AG08395 (cell line): ENCODE results near the gene PTPRH.
"Not testable (repeated sequence)": the region's sequence is repeated elsewhere in the genome, so short reads cannot be mapped to it uniquely, and the experiment has no call there.

Experiments
- DNase-seq: peaks from one replicate; pipeline ENCODE4 v3.0.0; 2012; ENCODE audit warnings: mixed read lengths, low spot score

Gene PTPRH

DNA sequence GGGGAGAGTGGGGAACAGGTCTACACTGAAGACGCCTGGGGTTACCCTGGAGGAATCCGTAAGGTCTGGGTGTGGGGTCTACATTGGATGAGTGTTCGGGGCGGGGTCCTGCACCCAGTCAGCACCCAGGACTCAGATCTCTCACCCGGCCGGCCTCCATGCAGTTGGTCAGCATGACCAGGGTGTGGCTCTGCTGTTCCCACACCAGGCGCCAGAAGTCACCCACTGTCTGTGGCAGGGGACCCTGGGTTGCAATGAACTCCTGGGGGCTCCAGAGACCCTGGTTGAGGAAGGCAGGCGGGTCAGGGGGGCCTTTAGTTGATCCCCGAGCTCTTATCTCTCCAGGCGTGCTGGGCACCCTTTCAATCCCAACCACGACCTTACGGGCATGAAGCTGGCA is 23.2 kb downstream of the PTPRH start:
- DNase-seq, result no peak

DNA sequence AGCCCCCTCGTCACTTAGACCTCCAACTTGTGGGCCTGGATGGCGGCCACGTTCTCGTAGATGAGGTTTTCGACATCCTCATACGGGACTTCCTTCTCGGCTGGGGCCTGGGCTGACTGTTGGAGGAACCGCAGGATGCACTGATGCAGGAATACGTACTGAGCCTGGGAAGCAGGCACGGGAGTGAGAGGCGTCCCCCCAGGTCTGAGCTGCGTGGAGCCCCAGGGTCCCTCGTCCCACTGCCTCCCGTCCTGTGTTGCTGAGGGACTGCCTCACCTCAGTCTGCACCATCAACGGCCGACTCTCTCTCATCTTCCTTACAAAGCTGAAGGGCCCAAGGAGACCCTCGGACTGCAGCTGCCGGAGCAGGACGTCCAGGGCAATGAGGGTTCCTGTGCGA is 27.6 kb downstream of the PTPRH start:
- no peak for DNase-seq

DNA sequence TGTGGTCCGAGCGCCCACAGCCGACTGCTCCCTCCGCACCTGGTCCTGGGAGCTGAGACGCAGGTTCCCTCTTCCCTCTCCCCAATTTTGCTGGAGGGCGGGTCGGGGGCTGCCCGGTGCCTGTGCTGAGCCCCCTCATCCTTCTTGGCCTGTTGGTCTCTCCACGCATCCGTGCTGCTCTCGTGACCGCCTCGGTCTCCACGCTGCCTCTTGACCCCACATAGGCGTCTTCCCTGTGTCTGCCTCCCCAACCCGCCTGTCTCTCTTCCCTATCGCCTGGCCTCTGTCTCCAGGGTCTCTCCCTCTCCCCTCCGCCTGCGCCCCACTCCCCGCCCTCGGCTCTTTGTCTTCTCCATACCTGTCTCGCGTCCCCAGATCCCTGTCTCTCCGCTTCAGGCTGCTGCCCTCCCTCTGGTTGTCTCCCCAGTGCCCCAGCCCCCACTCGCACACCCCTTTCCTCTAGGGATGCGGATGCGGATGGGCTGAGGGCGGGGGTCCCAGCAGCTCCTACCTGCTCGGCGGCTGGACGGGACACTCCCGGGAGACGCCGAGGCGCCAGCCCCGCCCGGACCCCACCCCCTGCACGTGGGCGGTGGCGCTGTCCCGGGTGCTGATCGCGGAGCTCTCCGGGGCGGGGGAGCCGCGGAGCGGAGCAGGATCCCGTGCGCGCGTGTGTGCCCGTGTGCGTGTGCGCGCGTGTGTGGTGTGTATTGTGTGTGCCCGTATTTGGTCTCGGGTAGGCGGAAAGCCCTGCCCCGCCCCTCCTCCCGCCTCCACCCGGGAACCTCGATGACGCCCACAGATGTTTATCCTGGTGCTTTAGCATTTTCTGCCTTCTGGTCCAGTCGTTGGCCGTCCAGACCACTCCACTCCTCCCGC is 29.5 kb downstream of the PTPRH start, which contains the start of gene SYT5:
Gene SYT5, minus strand, starts transcription at position 684 of the 879 bp plus-strand sequence. CDS start 1,248 bp downstream, outside the sequence.
- peak; percentile 66 for DNase-seq

DNA sequence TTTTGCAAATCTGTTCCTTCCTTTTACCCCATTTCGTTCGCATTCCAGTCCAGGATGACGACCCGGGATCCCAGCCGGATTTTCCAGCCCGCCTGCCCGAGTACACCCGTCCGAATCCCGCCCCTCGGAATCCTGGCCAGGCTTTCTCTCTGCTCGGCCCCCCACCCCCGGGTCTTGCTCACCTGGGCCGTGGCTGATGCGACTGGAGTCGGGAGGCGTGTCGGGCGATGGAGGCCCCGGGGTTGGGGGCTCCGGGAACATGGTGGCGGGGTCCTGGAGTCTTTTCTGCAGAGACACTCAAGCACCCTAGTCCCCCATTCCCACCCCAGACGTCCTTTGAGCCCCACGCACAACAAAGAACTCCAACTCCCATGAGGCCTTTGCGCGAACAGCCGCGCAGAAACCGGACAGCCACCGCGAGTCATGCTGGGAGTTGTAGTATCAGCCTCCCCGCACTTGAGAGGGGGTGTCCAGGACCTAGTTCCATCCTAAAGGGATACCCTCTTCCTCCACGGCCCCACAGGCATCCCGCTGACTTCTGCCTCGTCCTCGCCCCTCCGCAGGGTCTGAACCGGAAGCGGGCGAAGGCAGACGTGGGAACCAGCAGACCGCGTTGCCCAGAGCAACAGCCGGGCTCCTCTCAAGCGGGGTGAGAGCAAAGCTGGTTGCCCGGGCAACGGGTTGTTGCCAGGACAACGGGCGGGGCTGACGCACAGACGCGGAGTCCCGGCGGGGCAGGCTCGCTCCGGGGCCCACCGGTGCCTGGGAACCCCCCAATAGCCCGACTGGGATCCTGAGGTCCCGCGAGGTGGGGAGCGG is 30.3 kb downstream of the PTPRH start:
- DNase-seq, result peak; percentile 86

DNA sequence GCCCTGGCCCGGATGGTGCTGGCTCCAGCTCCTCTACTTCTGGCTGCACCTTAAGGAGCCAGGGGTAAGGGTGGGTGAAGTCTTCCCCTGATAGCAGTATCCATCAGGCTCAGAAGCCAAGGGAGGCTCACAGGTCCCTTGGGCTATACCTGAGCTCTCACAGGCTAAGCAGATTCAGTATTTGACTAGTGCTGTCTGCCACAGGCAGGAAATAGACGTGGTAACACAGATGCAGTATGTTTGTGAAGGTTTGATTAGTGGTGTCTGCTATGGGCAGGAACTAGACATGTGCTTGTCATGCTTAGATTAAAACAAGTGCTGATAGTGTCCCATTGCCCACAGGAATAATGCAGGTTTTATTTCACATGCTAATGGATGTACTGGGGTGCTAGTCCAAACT is 33.2 kb downstream of the PTPRH start:
- DNase-seq, result no peak

DNA sequence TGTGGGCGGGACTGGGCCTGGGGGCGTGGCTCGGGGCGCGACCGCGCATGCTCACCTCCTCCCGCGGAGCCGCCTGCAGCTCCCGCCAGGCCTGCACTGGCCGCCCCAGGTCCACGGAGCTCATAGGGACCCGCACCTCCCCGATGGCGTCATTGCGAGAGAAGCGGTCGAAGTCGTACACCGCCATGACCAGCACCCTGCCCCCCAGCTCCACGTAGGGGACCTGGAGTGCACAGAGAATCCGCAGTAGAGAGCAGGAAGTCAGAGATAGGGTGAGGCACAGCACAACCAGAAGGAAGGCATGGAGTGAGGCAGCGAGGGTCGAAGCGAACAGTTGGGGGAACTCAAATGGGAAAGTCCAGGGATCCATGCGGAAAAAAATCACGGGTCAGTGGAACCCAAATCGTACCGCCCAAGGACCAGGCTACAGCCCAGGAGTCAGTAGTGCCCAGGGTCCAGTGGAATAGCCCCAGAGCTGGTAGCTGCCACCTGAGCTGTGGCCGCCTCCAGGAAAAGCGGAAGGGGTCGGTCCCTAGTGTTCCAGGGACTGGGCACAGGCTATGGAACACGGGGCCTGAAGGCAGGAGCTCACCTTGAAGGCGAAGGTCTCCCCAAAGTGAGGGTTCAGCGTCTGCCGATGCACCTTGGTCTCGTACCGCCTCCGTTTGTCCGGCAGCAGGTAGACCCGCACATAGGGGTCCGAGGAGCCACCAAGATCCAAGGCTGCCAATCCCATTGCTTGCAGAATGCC is 34.0 kb downstream of the PTPRH start:
- DNase-seq, result no peak

DNA sequence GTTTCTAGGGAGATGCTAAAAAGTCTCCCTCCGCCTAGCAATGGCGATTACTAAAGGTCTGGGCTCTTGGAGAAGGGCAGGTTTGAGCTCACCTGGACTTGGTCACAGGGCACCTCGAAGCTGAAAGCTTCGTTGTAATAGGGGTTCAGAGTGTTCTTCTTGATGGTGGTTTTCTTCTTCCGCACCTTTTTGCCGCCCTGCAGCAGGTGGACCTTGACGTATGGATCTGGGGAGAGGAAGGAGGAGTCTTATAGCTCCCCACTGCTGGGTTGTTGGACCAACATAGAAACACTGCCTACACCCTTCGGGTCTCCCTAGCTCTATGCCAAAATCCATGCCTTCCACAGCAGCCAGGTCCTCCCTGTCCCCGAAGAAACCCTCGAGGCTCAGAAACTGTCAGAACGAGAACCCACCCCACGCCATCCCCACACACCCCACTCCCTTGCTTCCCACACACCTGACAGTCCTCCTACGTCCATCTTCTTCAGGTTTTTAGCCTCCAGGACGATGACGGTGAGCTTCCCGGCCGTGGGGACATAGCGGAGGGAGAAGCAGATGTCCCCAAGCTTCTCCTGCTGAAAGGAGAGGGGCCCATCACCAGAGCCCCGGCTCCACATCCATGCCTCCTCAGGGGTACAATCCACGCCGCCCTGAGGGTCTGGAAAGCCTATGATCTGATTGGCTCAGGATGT is 34.7 kb downstream of the PTPRH start:
- DNase-seq, result no peak

DNA sequence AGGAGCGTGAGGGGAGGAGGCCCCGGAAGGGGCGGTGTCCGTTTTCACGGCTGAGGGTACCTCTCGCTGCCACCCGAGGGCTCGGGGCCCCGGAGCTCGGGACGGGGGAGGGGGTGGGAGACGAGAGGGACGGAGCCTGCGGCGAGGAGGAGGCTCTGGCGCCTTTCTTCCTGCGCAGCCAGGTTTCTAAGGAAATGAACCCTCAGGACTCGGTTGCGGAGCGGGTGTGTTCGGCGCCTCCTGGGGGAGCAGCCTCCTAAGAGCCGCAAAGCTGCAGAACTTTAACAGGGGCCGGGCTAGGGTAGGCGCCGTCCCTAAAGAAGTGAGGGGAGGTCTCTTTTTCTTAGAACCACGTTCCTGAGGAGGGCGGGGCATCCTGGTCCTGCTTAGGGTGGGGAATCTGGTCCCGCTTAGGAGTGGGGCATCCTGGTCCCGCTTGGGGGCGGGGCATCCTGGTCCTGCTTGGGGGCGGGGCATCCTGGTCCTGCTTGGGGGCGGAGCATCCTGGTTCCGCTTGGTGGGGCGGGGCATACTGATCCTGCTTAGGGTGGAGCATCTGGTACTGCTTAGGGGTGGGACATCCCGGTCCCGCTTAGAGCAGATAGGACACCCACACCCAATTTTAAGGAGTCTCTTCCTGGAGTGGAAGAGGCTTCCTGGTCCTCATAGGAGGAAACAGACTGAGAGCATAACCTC is 35.4 kb downstream of the PTPRH start:
- DNase-seq, result peak; percentile 93

DNA sequence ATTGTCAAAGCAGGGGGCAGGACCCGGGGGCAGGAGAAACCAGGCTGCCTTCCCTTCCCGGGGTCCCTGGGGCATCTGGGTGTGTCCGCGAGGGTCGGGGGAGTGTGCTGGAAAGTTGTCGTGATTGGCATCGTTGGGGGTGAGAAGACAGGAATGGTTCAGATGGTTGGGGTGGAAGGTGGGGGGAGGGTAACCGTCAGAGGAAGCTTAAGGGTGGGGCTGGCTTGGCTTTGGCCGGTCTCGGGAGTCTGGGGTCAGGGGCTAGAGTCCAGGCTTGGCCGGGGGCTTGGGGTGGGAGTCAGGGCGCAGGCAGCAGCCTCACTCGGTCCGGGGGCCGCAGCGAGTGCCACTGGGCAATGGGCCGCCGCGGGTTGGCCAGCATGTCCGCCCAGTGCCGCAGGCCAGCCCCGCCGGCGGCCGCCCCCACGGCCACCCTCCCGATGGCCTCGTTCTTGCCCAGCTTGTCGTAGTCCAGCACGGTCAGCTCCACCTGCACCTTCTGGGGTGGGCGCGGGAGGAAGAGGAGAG is 36.1 kb downstream of the PTPRH start:
- DNase-seq, result no peak

DNA sequence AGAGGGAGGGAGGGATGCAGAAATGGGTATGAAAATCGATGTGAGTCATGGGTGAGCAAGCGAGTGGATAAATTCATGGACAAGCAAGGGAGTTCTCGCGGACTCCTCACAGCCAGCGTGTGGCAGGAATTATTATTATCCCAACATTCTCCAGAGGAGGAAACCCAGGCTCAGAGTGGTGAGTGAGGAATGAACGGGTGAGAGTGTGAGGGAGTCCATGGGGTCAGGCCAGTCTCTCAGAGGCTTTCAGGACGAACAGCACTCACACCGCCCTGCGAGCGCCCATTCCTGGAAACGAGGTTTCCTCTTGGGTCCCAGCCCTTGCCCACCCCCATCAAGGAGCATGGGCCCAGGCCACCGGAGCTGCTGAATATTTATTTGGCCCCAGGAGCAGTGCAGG is 36.6 kb downstream of the PTPRH start:
- DNase-seq, result peak; percentile 76

DNA sequence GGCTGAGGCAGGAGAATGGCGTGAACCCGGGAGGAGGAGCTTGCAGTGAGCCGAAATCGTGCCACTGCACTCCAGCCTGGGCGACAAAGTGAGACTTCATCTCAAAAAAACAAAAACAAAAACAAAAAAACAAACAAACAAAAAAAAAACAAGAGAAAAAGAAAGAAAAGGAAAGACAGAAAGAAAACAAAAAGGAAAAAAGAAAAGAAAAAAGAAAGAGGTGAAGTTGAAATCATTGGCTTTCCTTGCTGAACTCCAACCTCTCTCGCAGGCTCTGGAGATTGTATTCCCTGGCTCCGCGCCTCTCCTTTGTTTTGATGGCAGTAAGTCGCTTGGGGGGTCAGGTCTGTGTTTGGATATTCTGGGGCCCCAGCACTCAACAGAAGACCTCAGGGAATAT is 37.0 kb downstream of the PTPRH start:
- not testable (repeated sequence) for DNase-seq

DNA sequence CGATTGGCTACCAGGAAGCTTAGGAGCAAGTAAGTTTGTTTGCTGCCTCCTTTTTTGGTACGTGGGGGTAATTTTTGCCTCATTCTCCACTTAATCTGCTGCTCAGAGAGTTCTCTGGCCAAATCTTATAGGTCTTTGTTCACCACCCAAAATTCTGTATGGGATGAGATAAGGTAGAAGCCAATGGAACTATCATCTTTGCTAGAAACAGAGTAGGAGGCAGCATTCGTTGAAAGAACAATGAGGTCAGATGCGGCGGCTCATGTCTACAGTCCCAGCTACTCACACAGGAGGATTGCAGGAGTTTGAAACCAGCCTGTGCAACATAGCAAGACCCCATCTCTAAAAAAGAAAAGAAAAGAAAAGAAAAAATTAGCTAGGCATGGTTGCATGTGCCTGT is 37.9 kb downstream of the PTPRH start:
- no peak for DNase-seq

DNA sequence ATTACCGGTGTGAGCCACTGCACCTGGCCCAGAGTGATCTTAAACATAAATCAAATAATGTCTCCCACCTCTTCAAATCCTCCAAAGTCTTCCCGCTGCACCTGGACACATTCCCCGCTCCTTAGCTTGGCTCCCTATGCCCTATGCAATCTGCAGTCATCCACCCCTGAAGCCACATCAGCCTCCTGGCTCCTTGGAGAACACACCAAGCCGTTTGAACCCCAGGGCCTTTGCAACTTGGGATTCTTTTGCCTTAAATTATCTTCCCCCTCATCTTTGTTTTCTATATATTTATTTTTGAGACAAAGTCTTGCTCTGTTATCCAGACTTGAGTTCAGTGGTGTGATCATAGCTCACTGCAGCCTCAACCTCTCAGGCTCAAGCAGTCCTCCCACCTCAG is 40.2 kb downstream of the PTPRH start:
- no peak for DNase-seq

DNA sequence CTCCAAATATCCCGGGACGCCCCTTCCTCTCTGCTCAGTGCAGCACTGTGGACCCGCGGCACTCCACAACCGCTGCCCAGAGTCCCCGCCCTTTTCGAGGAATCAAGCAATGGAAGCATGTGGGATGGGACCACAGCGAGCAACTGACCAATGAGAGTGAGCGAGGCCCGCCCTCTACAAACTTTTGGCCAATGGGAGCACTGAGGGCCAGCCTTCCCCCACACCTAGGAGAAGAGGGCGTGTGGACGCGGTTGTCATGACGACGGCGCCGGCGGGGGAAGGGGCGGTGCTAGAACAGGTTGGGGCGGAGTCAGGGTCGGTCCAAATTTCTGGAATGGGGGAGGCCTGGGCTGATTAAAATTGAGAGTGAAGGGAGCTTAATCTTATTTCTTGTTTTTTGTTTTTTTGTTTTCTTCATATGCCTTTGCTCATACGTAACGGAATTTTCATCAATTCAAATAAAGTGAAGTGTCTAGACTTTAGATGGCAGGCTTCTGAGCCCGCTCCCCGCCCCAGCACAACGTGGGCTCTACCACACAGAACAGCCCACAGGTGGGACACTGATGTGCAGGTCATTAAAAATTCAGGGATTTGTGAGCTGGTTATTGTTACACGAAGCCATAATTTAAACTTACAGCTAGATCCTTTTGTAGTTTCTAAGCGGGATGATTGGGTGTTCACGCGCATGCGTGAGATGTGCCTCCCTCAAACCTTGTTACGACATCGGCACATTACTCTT is 42.6 kb downstream of the PTPRH start, which contains the start of gene DNAAF3:
Gene DNAAF3, minus strand, starts transcription at position 84 of the 739 bp plus-strand sequence. CDS start 200 bp downstream, outside the sequence.
- DNase-seq, result peak; percentile 100

DNA sequence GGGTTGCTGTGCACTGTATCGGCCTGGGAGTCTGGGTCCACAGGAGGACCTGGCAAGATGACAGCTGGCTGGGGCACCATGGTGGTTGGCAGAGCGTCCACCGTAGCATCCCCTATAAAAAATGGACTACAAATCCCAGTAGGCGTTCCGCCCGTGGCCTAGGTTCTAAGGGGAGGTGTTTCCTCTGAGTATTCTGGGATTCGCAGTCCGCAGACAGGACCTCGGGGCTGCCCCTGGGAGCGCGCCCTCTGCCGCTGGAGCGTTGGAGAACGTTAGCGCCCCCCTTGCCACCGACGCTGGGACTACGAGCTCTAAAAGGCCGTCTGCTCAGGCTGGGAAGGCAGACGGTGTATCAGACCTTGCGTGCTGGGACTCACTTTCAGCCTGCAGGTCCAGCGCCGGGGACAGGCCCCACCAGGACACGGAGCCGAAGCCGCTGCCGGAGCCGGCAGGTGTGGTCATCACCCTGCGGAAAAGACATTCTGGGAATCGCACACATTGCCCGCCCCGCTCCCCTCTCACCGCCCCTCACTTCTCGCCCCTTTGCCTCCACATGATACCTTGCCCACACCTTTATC is 43.3 kb downstream of the PTPRH start:
- peak; percentile 69 for DNase-seq

DNA sequence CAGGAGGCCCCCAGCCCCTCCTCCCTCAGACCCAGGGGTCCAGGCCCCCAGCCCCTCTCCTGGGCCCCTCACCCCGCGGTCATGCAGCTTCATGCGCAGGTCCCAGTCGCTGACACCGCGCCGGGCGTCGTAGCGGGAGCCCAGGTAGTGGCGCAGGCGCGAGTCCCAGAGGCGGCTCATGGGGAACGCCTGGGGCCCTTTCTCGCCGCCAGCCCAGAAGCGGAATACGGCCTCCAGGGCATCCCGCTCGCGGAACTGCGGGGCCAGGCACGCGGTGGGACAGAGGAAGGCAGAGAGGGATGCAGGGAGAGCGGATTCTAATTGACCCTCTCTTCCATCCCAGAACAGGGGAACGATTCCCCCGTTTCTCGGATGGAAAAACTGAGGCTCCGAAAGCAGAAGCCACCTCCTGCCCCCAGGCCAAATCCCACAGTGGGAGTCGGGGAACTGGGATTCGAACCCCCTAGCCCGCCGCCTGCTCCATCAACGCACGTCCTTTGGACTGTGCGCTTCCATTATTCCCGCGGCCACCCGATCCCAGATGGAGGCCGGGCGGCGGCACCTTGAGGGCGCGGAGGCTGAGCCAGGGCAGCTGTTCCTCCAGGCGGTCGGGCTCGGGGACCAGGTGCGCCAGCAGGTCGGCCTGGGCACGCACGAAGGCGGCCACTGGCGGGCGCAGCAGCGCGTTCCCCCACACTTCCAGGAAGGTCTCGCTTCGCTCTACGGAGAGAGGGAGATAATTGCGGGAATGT is 47.6 kb downstream of the PTPRH start:
- no peak for DNase-seq

DNA sequence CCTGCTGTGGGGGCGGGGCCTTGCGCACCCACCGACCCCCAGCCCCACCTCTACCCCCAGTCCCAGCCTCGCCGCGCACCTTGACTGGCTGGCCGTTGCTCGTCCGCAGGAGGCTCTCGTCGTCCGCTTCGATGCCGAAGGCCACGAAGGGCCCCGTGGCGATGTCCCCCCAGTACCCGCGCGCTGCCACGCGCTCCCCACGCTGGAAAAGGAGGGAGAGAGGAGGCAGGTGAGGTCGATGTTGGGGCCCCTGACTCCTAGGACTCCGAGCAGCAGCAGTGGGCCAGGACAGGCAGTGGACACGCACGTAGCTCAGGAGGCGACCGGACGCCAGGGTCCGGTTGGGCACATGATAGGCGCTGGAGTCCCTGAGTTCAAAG is 48.3 kb downstream of the PTPRH start:
- no peak for DNase-seq

DNA sequence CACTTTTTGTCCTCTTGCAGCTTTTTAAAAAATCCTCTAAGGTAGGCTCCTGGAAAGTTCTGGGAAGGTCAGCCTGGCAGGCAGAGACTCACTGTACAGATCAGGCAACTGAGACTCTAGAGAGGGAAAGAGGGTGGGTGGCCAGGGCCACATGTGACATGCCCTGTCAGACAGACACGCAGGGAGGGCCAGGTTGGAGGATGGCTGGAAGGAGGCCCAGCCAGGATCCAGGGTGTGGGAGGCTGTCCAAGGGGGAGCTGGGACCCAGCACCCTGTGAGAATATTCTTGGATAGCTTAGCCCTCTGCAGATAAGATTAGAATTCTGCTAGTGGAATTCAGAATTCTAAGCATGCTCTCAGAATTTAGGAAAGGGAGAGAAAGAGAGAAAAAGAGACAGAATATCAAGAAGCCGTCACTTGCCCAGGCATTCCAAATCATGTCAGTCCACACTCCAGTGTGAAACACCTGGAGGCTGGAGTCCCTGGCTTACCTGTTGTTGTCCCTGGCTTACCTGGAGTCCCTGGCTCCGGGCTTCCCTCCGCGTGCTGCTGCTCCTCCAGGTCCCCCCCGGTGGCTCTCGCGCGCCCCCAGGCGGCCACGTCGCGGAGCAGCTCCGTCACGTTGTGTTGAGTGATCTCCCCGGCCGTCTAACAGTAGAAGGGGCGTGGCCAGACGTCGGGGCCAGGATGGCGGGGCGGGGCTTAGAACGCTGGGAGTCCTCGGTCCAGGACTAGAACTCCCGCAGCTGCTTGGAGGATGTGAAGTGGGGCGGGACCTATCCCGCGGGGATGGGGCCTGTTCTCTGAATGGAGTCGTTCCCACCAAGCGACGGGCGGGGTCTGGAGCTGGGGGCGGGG is 48.9 kb downstream of the PTPRH start:
- peak; percentile 96 for DNase-seq
